IPS-18a (cell line): ENCODE measurements around the gene PLA2G1B.

Experiments used
- H3K27ac ChIP-seq: one replicate; pipeline ENCODE4 v1.5.1; 2013; ENCODE audit warnings: low read length
- H3K27me3 ChIP-seq: one replicate; pipeline ENCODE4 v1.6.1; 2013; ENCODE audit warnings: mild to moderate bottlenecking, low read length; ENCODE audit not compliant: control insufficient read depth, insufficient read depth
- H3K36me3 ChIP-seq: one replicate; pipeline ENCODE4 v1.6.1; 2013; ENCODE audit warnings: low read depth, low read length; ENCODE audit not compliant: control insufficient read depth
- H3K4me1 ChIP-seq: one replicate; pipeline ENCODE4 v1.6.1; 2013; ENCODE audit warnings: low read depth, low read length; ENCODE audit not compliant: control insufficient read depth
- H3K4me3 ChIP-seq: one replicate; pipeline ENCODE4 v1.5.1; 2013; ENCODE audit warnings: low read length
- H3K9ac ChIP-seq: one replicate; pipeline ENCODE4 v1.6.1; 2013; ENCODE audit warnings: mild to moderate bottlenecking, low read length, moderate library complexity
- H3K9me3 ChIP-seq: one replicate; pipeline ENCODE4 v1.6.1; 2013; ENCODE audit warnings: low read depth, low read length; ENCODE audit not compliant: control insufficient read depth

Gene PLA2G1B

GRCh38 chr12:120353556-120354317 lies 26.2 kb upstream of the PLA2G1B start:
- H3K9ac ChIP-seq = no peak overlapping the region
- H3K4me1 ChIP-seq = peaks cover under 1% of the 10 kb centered on the region
- no peaks in the 10 kb centered on the region for H3K9me3 ChIP-seq
- peaks cover 65% of the 10 kb centered on the region for H3K36me3 ChIP-seq
- no peaks in the 10 kb centered on the region for H3K27me3 ChIP-seq
- no peak overlapping the region for H3K4me3 ChIP-seq
- no peak overlapping the region for H3K27ac ChIP-seq

DNA sequence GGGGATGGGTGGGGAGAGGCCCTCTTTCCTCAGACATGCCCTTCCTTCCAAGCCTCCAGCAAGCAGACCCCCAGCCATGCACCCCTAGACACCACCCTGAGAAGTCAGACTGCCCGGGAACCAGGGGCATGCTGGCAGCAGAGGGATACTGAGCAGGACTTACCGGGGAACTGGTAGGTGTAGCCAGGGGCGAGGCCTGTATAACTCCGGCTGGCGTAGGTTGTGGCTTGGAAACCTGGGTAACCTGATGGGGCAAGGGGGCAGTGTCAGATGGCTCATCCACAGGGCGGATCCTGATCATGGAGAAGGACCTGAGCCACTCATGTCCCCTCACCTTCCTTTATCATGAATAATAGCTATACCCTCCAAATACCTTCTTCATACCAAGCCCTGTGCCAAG lies 25.6 kb upstream of the PLA2G1B start:
- no peaks in the 10 kb centered on the region for H3K9me3 ChIP-seq
- no peak overlapping the region for H3K27ac ChIP-seq
- no peak overlapping the region for H3K4me3 ChIP-seq
- H3K36me3 ChIP-seq = peaks cover 65% of the 10 kb centered on the region
- H3K27me3 ChIP-seq = no peaks in the 10 kb centered on the region
- no peak overlapping the region for H3K9ac ChIP-seq
- no peaks in the 10 kb centered on the region for H3K4me1 ChIP-seq

DNA sequence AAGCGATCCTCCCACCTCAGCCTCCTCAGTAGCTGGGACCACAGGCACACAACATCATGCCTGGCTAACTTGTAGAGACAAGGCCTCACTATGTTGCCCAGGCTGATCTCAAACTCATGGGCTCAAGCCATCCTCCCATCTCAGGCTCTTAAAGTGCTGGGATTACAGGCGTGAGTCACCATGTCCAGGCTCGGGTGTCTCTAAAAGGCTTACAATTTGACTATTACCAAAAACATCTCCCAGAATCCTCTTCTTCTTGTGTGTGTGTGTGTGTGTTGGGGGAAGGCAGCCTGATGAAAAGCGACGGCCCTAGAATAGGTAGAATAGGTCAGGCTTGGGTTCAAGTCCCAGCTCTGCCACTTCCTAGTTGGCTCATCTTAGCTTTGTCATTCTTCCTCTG lies 24.5 kb upstream of the PLA2G1B start:
- Histone ChIP-seq H3K27me3 (no peaks in the 10 kb centered on the region), H3K27ac (no peak overlapping the region), H3K9ac (no peak overlapping the region), H3K36me3 (peaks cover 65% of the 10 kb centered on the region), H3K4me3 (no peak overlapping the region), H3K9me3 (no peaks in the 10 kb centered on the region), H3K4me1 (no peaks in the 10 kb centered on the region)

GRCh38 chr12:120350576-120351350 lies 23.2 kb upstream of the PLA2G1B start:
- Histone ChIP-seq H3K36me3 (peaks cover 56% of the 10 kb centered on the region), H3K27me3 (no peaks in the 10 kb centered on the region), H3K4me3 (no peak overlapping the region), H3K27ac (no peak overlapping the region), H3K9ac (no peak overlapping the region), H3K9me3 (no peaks in the 10 kb centered on the region), H3K4me1 (no peaks in the 10 kb centered on the region)

DNA sequence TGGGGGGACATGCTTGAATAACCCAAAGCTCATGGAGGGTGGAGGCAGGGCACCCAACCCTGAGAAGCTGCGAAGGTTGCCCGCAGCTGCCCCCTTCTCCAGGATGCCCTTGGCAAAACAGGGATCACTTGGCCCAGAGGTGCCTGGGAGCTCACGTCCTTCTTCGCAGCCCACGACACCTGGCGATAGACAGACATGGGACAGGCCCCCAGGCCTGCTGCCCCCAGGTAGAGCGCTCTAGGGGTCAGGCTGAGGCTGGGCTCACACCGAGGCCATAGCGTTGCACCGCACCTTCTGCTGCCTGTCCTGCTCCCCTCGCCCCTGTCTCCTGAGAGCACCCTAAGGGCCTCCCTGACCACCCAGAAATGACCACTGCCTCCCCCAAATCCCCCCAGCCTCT lies 20.2 kb upstream of the PLA2G1B start:
- H3K9me3 ChIP-seq = no peaks in the 10 kb centered on the region
- H3K4me1 ChIP-seq = no peaks in the 10 kb centered on the region
- H3K36me3 ChIP-seq = peaks cover 56% of the 10 kb centered on the region
- H3K4me3 ChIP-seq = no peak overlapping the region
- no peak overlapping the region for H3K9ac ChIP-seq
- H3K27ac ChIP-seq = no peak overlapping the region
- no peaks in the 10 kb centered on the region for H3K27me3 ChIP-seq

DNA sequence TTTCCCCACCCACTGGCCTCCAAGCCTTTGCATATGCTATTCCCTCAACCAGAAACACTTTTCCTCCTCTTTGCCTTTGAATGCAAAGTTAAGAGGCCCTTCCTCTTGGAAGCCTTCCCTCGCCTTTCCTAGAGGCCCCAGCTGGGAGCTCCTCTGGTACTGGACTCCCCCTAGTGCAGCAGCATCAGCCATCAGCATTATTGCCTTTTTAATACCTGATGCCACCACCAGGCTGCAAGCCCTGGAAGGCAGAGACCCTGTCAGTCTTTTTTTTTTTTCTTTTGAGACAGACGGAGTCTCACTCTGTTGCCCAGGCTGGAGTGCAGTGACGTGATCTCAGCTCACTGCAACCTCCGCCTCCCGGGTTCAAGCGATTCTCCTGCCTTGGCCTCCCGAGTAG lies 19.1 kb upstream of the PLA2G1B start:
- Histone ChIP-seq H3K9ac (no peak overlapping the region), H3K9me3 (no peaks in the 10 kb centered on the region), H3K4me3 (no peak overlapping the region), H3K36me3 (peaks cover 48% of the 10 kb centered on the region), H3K27me3 (no peaks in the 10 kb centered on the region), H3K4me1 (no peaks in the 10 kb centered on the region), H3K27ac (no peak overlapping the region)

DNA sequence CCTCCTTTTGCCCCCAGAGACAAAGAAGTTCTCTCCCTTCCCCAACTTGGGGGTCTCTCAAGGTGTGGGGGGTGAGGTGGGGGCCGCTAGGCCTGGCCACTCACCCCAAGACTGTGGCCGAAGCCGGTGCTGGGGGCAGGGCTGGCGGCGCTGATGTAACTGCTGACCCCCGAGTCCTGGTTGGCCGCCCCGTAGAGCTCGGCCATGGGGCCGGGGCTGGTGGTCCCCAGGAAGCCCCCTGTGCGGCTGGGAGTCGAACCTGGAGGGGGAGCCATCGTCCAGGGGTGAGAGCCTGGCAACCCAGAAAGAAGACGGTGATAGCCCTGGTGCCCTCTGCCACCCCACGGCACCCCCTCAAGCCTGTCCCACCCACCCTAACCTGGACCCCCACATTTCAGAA lies 18.5 kb upstream of the PLA2G1B start:
- no peak overlapping the region for H3K4me3 ChIP-seq

DNA sequence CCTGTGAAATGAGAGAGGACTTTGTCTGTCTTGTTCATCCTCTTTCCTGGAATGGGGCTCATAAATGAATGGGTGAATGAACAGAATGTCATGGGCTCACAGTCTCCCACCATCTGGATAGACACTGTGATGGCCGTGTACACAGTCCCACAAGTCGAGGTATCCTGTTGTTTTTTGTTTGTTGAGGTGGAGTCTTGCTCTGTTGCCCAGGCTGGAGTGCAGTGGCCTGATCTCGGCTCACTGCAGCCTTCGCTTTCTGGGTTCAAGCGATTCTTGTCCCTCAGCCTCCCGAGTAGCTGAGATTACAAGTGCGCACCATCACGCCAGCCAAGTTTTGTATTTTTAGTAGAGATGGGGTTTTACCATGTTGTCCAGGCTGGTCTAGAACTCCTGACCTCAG lies 16.1 kb upstream of the PLA2G1B start:
- H3K27me3 ChIP-seq = no peaks in the 10 kb centered on the region
- H3K9me3 ChIP-seq = no peaks in the 10 kb centered on the region

More for the DNA sequence above, 18.5 kb upstream of the PLA2G1B start:
- H3K36me3 ChIP-seq = peaks cover 43% of the 10 kb centered on the region
- no peak overlapping the region for H3K27ac ChIP-seq
- H3K27me3 ChIP-seq = no peaks in the 10 kb centered on the region
- no peak overlapping the region for H3K9ac ChIP-seq
- H3K4me1 ChIP-seq = no peaks in the 10 kb centered on the region
- H3K9me3 ChIP-seq = no peaks in the 10 kb centered on the region

GRCh38 chr12:120343039-120343537 lies 15.5 kb upstream of the PLA2G1B start:
- Histone ChIP-seq H3K27ac (no peak overlapping the region), H3K27me3 (no peaks in the 10 kb centered on the region), H3K36me3 (peaks cover 33% of the 10 kb centered on the region)

More for the DNA sequence above, 16.1 kb upstream of the PLA2G1B start:
- Histone ChIP-seq H3K9ac (no peak overlapping the region), H3K4me1 (no peaks in the 10 kb centered on the region), H3K36me3 (peaks cover 35% of the 10 kb centered on the region), H3K27ac (no peak overlapping the region), H3K4me3 (no peak overlapping the region)

DNA sequence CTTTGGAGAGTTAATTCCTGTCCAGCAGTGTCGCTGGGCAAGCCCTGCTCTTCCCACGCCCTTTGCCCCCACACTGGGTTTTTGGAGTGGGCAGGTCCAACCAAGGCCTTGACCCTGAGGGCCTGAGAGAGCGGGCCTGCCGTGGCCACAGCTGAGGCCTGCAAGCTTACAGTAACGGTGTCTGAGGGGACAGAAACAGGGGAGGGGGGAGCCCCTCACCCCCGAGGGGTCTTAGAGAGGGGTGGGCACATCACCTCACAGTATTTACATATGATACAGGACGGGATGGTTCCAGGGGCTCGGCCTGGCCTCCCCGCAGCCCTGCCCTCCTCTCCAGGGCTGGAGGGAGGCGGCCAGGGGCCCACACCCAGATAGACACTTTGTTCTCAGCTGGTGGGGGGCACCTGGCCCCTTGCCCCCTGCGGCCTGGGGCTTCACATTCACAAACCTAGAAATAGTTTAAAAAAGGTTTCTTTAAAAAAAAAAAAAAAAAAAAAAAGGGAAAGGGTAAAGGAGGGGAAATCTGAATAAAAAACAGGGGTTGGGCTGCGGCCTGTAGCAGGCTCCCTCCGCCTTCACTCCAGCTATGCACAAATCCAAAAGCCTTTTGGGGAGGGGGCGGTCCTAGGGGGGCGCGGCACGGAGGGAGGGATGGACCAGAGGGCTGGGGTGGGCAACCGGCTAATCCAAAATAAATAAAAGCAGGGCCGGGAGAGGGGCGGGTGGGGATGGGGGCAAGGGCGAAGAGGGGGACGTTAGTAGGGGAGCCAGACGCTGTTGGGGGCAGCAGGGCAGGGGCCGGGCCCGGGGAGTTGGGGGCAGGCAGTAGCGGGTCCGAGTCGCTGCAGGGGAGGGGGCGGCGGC lies 14.8 kb upstream of the PLA2G1B start:
- Histone ChIP-seq H3K27me3 (no peaks in the 10 kb centered on the region), H3K36me3 (peaks cover 26% of the 10 kb centered on the region), H3K9me3 (no peaks in the 10 kb centered on the region), H3K9ac (no peak overlapping the region), H3K4me3 (no peak overlapping the region), H3K27ac (no peak overlapping the region), H3K4me1 (no peaks in the 10 kb centered on the region)

More at GRCh38 chr12:120343039-120343537, 15.5 kb upstream of the PLA2G1B start:
- Histone ChIP-seq H3K4me1 (no peaks in the 10 kb centered on the region), H3K4me3 (no peak overlapping the region), H3K9ac (no peak overlapping the region), H3K9me3 (no peaks in the 10 kb centered on the region)

DNA sequence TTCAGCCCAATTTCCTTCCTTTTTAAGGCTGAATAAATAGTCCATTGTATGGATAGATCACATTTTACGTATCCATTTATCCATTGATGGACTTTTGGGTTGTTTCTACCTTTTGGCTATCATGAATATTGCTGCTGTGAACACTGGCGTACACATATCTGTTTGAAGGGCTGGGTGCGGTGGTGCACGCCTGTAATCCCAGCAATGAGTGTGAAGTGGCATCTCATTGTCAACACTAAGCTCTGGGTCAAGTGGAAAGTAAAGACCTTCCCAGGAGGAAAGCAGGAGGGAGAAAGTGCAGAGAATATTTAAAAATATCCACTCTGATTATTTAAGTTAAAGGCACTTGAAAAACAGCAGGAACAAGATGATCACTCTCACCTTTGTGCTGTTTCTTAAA lies 11.7 kb upstream of the PLA2G1B start:
- no peak overlapping the region for H3K27ac ChIP-seq
- peaks cover 2% of the 10 kb centered on the region for H3K9me3 ChIP-seq
- no peaks in the 10 kb centered on the region for H3K27me3 ChIP-seq
- no peak overlapping the region for H3K4me3 ChIP-seq
- no peaks in the 10 kb centered on the region for H3K4me1 ChIP-seq
- peaks cover 10% of the 10 kb centered on the region for H3K36me3 ChIP-seq
- no peak overlapping the region for H3K9ac ChIP-seq
